HCT116 (cell line): ENCODE data around the gene RFX3. TPM values are rescaled to one million over a fixed set of nuclear protein-coding genes. Genes with fewer than 3 reads are reported as not detected.

Experiments used
- ATAC-seq: fragments of 200-7000 bp; cut with Tn5 transposase; 2 replicates; pipeline ENCODE4 v1.9.1; 2020; ENCODE audit warnings: mild to moderate bottlenecking, moderate library complexity
- BruUV-seq: library from RNA; stranded (reverse); fragments of 400-500 nt; replicated peaks from 2 replicates; lab custom pipeline; 2021; lab: Mats Ljungman, UMichigan
- CTCF ChIA-PET: fragments of 300-600 bp; sonication (Branson Sonifier 250); formaldehyde crosslinking; loops from one replicate; lab custom pipeline; 2021; ENCODE audit warnings: antibody characterized with exemption; lab: Charles Lee
- POLR2A ChIA-PET: fragments of 300-600, 350-600 bp; sonication (Branson Sonifier 250); formaldehyde crosslinking; loops from one replicate; lab custom pipeline; 2021; ENCODE audit warnings: antibody characterized with exemption; lab: Charles Lee
- RAD21 ChIA-PET, 2 experiments: fragments of 300-600 bp; sonication (Branson Sonifier 250); formaldehyde crosslinking; loops; one replicate each; lab custom pipeline; 2023; ENCODE audit warnings: low total read pairs in 2 of 2; ENCODE audit not compliant: uncharacterized antibody in 2 of 2, unreplicated experiment in 2 of 2, low non-redundant PET in 1 of 2; lab: Charles Lee
- DNase-seq: peaks from one replicate; pipeline ENCODE4 v3.0.0-alpha.2; 2010; ENCODE audit warnings: low read depth, low spot score
- H2AFZ ChIP-seq: fragments of 200-600 bp; shearing (Covaris generic), sonication (generic); 2 replicates; pipeline ENCODE4 v1.6.1; 2017; ENCODE audit warnings: low read depth, mixed run types, mixed read lengths, antibody characterized with exemption, low read length; ENCODE audit not compliant: poor library complexity, severe bottlenecking
- H3K27ac ChIP-seq: 2 replicates; pipeline ENCODE4 v1.5.1; 2012; ENCODE audit warnings: low read depth, low read length
- H3K27me3 ChIP-seq: fragments of 200-600 bp; sonication (generic); 2 replicates; pipeline ENCODE4 v1.6.1; 2016; ENCODE audit warnings: mixed run types, low read length, mixed read lengths; ENCODE audit not compliant: insufficient read depth
- H3K36me3 ChIP-seq, 2 experiments: fragments of 200-500 bp in 1 of 2; fragments of 200-600 bp in 1 of 2; sonication (Bioruptor generic) in 1 of 2; sonication (generic) in 1 of 2; 2 replicates each; pipeline versions ENCODE4 v1.5.1 to v1.6.1; 2014 to 2016; ENCODE audit warnings: low read length in 2 of 2, inconsistent platforms in 1 of 2, mixed read lengths in 1 of 2, mixed run types in 1 of 2; ENCODE audit not compliant: insufficient read depth in 2 of 2, control insufficient read depth in 1 of 2
- H3K4me1 ChIP-seq, 2 experiments: fragments of 200-600 bp in 1 of 2; sonication (generic) in 1 of 2; 2 replicates each; pipeline versions ENCODE4 v1.5.1 to v1.6.1; 2012 to 2017; ENCODE audit warnings: low read length in 2 of 2, inconsistent platforms in 1 of 2, mild to moderate bottlenecking in 1 of 2, mixed read lengths in 1 of 2, mixed run types in 1 of 2, moderate library complexity in 1 of 2; ENCODE audit not compliant: insufficient read depth in 2 of 2, control insufficient read depth in 1 of 2
- H3K4me2 ChIP-seq: fragments of 200-600 bp; sonication (generic); 2 replicates; pipeline ENCODE4 v1.6.1; 2017; ENCODE audit warnings: mixed run types, low read length, mixed read lengths
- H3K4me3 ChIP-seq, 2 experiments: fragments of 200-600 bp in 1 of 2; sonication (generic) in 1 of 2; replicated peaks in 1 of 2; 2 replicates each; pipeline ENCODE4 v1.5.1; 2011 to 2016; ENCODE audit warnings: low read length in 2 of 2, control low read depth in 1 of 2, low read depth in 1 of 2, mild to moderate bottlenecking in 1 of 2, mixed read lengths in 1 of 2, mixed run types in 1 of 2
- H3K79me2 ChIP-seq: fragments of 200-600 bp; sonication (generic); 2 replicates; pipeline ENCODE4 v1.6.1; 2017; ENCODE audit warnings: mild to moderate bottlenecking, mixed run types, low read length, moderate library complexity, mixed read lengths; ENCODE audit not compliant: insufficient read depth
- H3K9ac ChIP-seq: fragments of 200-600 bp; sonication (generic); 2 replicates; pipeline ENCODE4 v1.6.1; 2016; ENCODE audit warnings: low read length, mixed read lengths
- H3K9me2 ChIP-seq: fragments of 200-600 bp; sonication (generic), shearing (Covaris generic); 2 replicates; pipeline ENCODE4 v1.6.1; 2017; ENCODE audit warnings: mixed run types, mild to moderate bottlenecking, moderate library complexity; ENCODE audit not compliant: insufficient read depth
- H3K9me3 ChIP-seq, 2 experiments: fragments of 200-500 bp in 1 of 2; fragments of 200-600 bp in 1 of 2; sonication (Bioruptor generic) in 1 of 2; sonication (generic) in 1 of 2; 2 replicates each; pipeline ENCODE4 v1.6.1; 2014 to 2017; ENCODE audit warnings: low read length in 2 of 2, mixed read lengths in 2 of 2, inconsistent platforms in 1 of 2, low read depth in 1 of 2, mild to moderate bottlenecking in 1 of 2, mixed run types in 1 of 2, moderate library complexity in 1 of 2; ENCODE audit not compliant: control insufficient read depth in 1 of 2, insufficient read depth in 1 of 2
- H4K20me1 ChIP-seq: fragments of 200-600 bp; sonication (generic), shearing (Covaris generic); 2 replicates; pipeline ENCODE4 v1.6.1; 2017; ENCODE audit warnings: mixed run types, mild to moderate bottlenecking, moderate library complexity; ENCODE audit not compliant: insufficient read depth
- CTCF ChIP-seq, 3 experiments: fragments of 200-600 bp in 1 of 3; sonication (generic) in 1 of 3; IDR thresholded peaks in 2 of 3; conservative IDR thresholded peaks in 1 of 3; 2 replicates each; pipeline ENCODE4 v1.5.1; 2012 to 2017; ENCODE audit warnings: low read depth in 2 of 3, low read length in 2 of 3, antibody characterized with exemption in 1 of 3, borderline replicate concordance in 1 of 3, control low read depth in 1 of 3, mild to moderate bottlenecking in 1 of 3, mixed read lengths in 1 of 3, mixed run types in 1 of 3, moderate library complexity in 1 of 3; ENCODE audit not compliant: insufficient read depth in 1 of 3
- EGR1 ChIP-seq: IDR thresholded peaks from 2 replicates; pipeline ENCODE4 v1.6.1; 2012; ENCODE audit warnings: low read depth
- ELF1 ChIP-seq: IDR thresholded peaks from 2 replicates; pipeline ENCODE4 v1.6.1; 2012; ENCODE audit warnings: low read depth, borderline replicate concordance
- EZH2 ChIP-seq: fragments of 200-600 bp; sonication (generic); IDR thresholded peaks from 2 replicates; pipeline ENCODE4 v1.6.1; 2017; ENCODE audit warnings: antibody characterized with exemption, mixed run types
- POLR2A ChIP-seq: IDR thresholded peaks from 2 replicates; pipeline ENCODE4 v1.7.0; 2011; ENCODE audit warnings: borderline replicate concordance; ENCODE audit not compliant: insufficient read depth, insufficient read length; ENCODE audit errors: extremely low read depth
- POLR2AphosphoS5 ChIP-seq: IDR thresholded peaks from 2 replicates; pipeline ENCODE4 v1.6.1; 2011; ENCODE audit warnings: mild to moderate bottlenecking, low read depth, low read length, moderate library complexity
- RAD21 ChIP-seq: IDR thresholded peaks from 2 replicates; pipeline ENCODE4 v1.6.1; 2012; ENCODE audit warnings: low read depth, mild to moderate bottlenecking
- SIN3A ChIP-seq: IDR thresholded peaks from 2 replicates; pipeline ENCODE4 v1.6.1; 2012; ENCODE audit warnings: low read depth
- TCF7L2 ChIP-seq: IDR thresholded peaks from 2 replicates; pipeline ENCODE4 v1.7.0; 2011; ENCODE audit warnings: borderline replicate concordance, inconsistent platforms; ENCODE audit not compliant: insufficient read depth, insufficient read length; ENCODE audit errors: extremely low read depth
- YY1 ChIP-seq: IDR thresholded peaks from 2 replicates; pipeline ENCODE4 v1.6.1; 2011; ENCODE audit warnings: low read length, low read depth, moderate library complexity, mild to moderate bottlenecking; ENCODE audit not compliant: insufficient replicate concordance; ENCODE audit errors: extremely low read depth
- ZFX ChIP-seq: fragments of 450-650 bp; IDR thresholded peaks from 2 replicates; pipeline ENCODE4 v1.6.1; 2017
- ZNF274 ChIP-seq: fragments of 200-500 bp; sonication (Bioruptor generic); IDR thresholded peaks from 2 replicates; pipeline ENCODE4 v1.6.1; 2014; ENCODE audit warnings: mild to moderate bottlenecking, low read depth, low read length, inconsistent platforms
- intact Hi-C: fragments of 100-400 bp; cut with micrococcal nuclease; formaldehyde crosslinking; loops from 2 replicates; pipeline ENCODE4 v1.10.0; 2022
- total RNA-seq: library from RNA; stranded (reverse); gene quantifications from one replicate; pipeline ENCODE4 v1.2.1, GENCODE V29; 2021; ENCODE audit not compliant: unreplicated experiment

Gene RFX3
- total RNA-seq, 1 experiment from 2014 or later, result 11.8 TPM

GRCh38 chr9:3342159-3342777 is 183.5 kb downstream of the RFX3 start:
- Histone ChIP-seq H4K20me1 (no peaks in the 10 kb centered on the region), H3K36me3 (no peaks in the 10 kb centered on the region), H3K4me3 (no peak overlapping the region), H3K4me1 (peaks cover 0 to 6% of the 10 kb centered on the region in 2 experiments; a peak in 2 of 4 replicates), H3K9me2 (no peaks in the 10 kb centered on the region), H3K9me3 (no peaks in the 10 kb centered on the region), H2AFZ (no peak overlapping the region), H3K4me2 (no peak overlapping the region), H3K9ac (no peak overlapping the region), H3K27me3 (no peaks in the 10 kb centered on the region), H3K27ac (no peak overlapping the region), H3K79me2 (no peaks in the 10 kb centered on the region)
- TF ChIP-seq SIN3A, result no peak
- no peak for TF ChIP-seq ZFX
- no peak for TF ChIP-seq EZH2
- TF ChIP-seq ZNF274, result no peak
- TF ChIP-seq EGR1, result no peak
- no peak for TF ChIP-seq YY1
- no peak for TF ChIP-seq RAD21
- no peak for TF ChIP-seq ELF1
- no peak for TF ChIP-seq TCF7L2
- TF ChIP-seq POLR2AphosphoS5, result no peak
- TF ChIP-seq CTCF (IDR thresholded peaks at IDR 0.05 in 2 of 3, conservative IDR thresholded peaks at IDR 0.05 in 1 of 3; ENCODE audit: borderline replicate concordance in 1 of 3, insufficient read depth in 1 of 3, low read depth in 2 of 3, low read length in 2 of 3), result no peak
- no peak for TF ChIP-seq POLR2A
- ATAC-seq, result no peak
- POLR2A ChIA-PET, result no interaction called here
- intact Hi-C loops, result no loop called here
- DNase-seq, result no peak
- RAD21 ChIA-PET, result no interaction called here
- BruUV-seq, result no TSS peak
- CTCF ChIA-PET, result no interaction called here
